Stomach (tissue), 9 donors: Measurements from ENCODE around the gene TTLL11. TPM values are rescaled to one million over a fixed set of nuclear protein-coding genes. Genes with fewer than 3 reads are reported as not detected.

ENCODE experiments used
- DNase-seq, 2 donors: peaks; one replicate each; pipeline versions ENCODE4 v3.0.0 to v3.0.0-alpha.2; 2013 to 2019
- H3K27ac ChIP-seq, 5 donors: fragments of 200-600 bp in 4 of 5; sonication (generic) in 4 of 5; one replicate each; pipeline ENCODE4 v1.5.1; 2013 to 2019; ENCODE audit warnings: mild to moderate bottlenecking in 1 of 5, moderate library complexity in 1 of 5
- H3K27me3 ChIP-seq, 3 donors: fragments of 200-600 bp; sonication (generic); one replicate each; pipeline ENCODE4 v1.5.1; 2017 to 2019; ENCODE audit warnings: mixed run types in 1 of 3
- H3K36me3 ChIP-seq, 4 donors: fragments of 200-600 bp; sonication (generic); 1 replicate in 3 of 4; 2 replicates in 1 of 4; pipeline ENCODE4 v1.5.1; 2016 to 2019
- H3K4me1 ChIP-seq, 4 donors: fragments of 200-600 bp; sonication (generic); one replicate each; pipeline ENCODE4 v1.5.1; 2016 to 2019
- H3K4me3 ChIP-seq, 4 donors: fragments of 200-600 bp; sonication (generic) in 3 of 4; one replicate each; pipeline ENCODE4 v1.5.1; 2016 to 2019; ENCODE audit warnings: mild to moderate bottlenecking in 1 of 4
- H3K9me3 ChIP-seq, 4 donors: fragments of 200-600 bp; sonication (generic); one replicate each; pipeline ENCODE4 v1.5.1; 2016 to 2019
- CTCF ChIP-seq, 7 experiments: fragments of 450-650 bp in 4 of 7; fragments of 200-600 bp in 3 of 7; sonication (generic) in 3 of 7; IDR thresholded peaks; one replicate each; pipeline ENCODE4 v1.5.1; 2016 to 2019; ENCODE audit warnings: antibody characterized with exemption in 7 of 7, control low read depth in 2 of 7, mild to moderate bottlenecking in 1 of 7
- EP300 ChIP-seq: sonication (generic); formaldehyde crosslinking; IDR thresholded peaks from one replicate; pipeline ENCODE4 v1.6.1; 2017; ENCODE audit warnings: antibody characterized with exemption
- POLR2A ChIP-seq, 4 donors: fragments of 450-650 bp; IDR thresholded peaks; one replicate each; pipeline ENCODE4 v1.6.1; 2016; ENCODE audit warnings: antibody characterized with exemption in 4 of 4, control low read depth in 2 of 4, mild to moderate bottlenecking in 1 of 4, moderate library complexity in 1 of 4
- POLR2AphosphoS5 ChIP-seq, 3 donors: sonication (generic); formaldehyde crosslinking; IDR thresholded peaks; one replicate each; pipeline ENCODE4 v1.6.1; 2016; ENCODE audit warnings: antibody characterized with exemption in 3 of 3
- WGBS, 5 donors: extraction: QIAGEN DNeasy Blood & Tissue Kit in 3 of 5; methylation state at CpG; one replicate each; pipeline versions ENCODE4 v1.1.5 to v1.1.7; 2013 to 2018; 5-methylcytosine and 5-hydroxymethylcytosine counted together
- intact Hi-C: fragments of 100-400 bp; cut with DNase I; formaldehyde crosslinking; loops from one replicate; pipeline ENCODE4 v1.15.1; 2023; ENCODE audit warnings: low total_unique reads
- polyA plus RNA-seq, 3 donors: library from polyadenylated mRNA; stranded (reverse); fragments of 200-250 nt; gene quantifications; one replicate each; pipeline ENCODE4 v1.2.3, GENCODE V29; 2013
- total RNA-seq, 5 donors: library from RNA; depleted of rRNA; stranded (reverse); fragments of >200 nt; gene quantifications; one replicate each; pipeline versions ENCODE4 v1.1.0 to v1.2.3, GENCODE V29; 2014 to 2016
- donor health status: healthy with polysubstance abuse.
- donor health status: Bipolar disorder and iron deficiency.
- donor health status: healthy.

Gene TTLL11
- total and polyA plus RNA-seq, 8 donors: 3.6 to 18.2 (median 9.4) TPM

- Histone ChIP-seq H3K27ac (no peak overlapping the region), H3K4me3 (no peak overlapping the region), H3K36me3 (no peaks in the 10 kb centered on the region), H3K27me3 (no peaks in the 10 kb centered on the region), H3K4me1 (no peaks in the 10 kb centered on the region), H3K9me3 (no peaks in the 10 kb centered on the region)
- DNase-seq: peak in 1 of 2 donors; percentile 3
- intact Hi-C loops: no loop called here
- TF ChIP-seq POLR2A (IDR thresholded peaks at IDR 0.05) (no peak), POLR2AphosphoS5 (IDR thresholded peaks at IDR 0.05) (no peak), CTCF (IDR thresholded peaks at IDR 0.05) (no peak), EP300 (no peak)
- WGBS, 5 donors: 95 to 100% (median 99%) methylated on average over 3 of the region's 3 CpGs
These were observed 261.2 kb downstream of the TTLL11 start for GRCh38 chr9:121831869-121832268.

- no peak overlapping the region for H3K27ac ChIP-seq
These were observed 262.5 kb downstream of the TTLL11 start for GRCh38 chr9:121830441-121831140.

GRCh38 chr9:121827251-121827967, 265.7 kb downstream of the TTLL11 start:
- H3K9me3 ChIP-seq: no peaks in the 10 kb centered on the region
- H3K27ac ChIP-seq: no peak overlapping the region
- intact Hi-C loops: no loop called here
- no peaks in the 10 kb centered on the region for H3K27me3 ChIP-seq
- TF ChIP-seq CTCF (IDR thresholded peaks at IDR 0.05) (no peak), POLR2AphosphoS5 (IDR thresholded peaks at IDR 0.05) (no peak), POLR2A (IDR thresholded peaks at IDR 0.05) (no peak), EP300 (no peak)
- 89 to 93% (median 92%) methylated on average over 16 to 17 of the region's 17 CpGs for WGBS, 5 donors
- DNase-seq: no peak
- peaks cover 0 to 10% (median 3%) of the 10 kb centered on the region in 4 donors for H3K4me1 ChIP-seq
- peaks cover 0 to 2% (median 0%) of the 10 kb centered on the region in 4 donors for H3K36me3 ChIP-seq
- H3K4me3 ChIP-seq: no peak overlapping the region

More at GRCh38 chr9:121830441-121831140, 262.5 kb downstream of the TTLL11 start:
- TF ChIP-seq POLR2A (IDR thresholded peaks at IDR 0.05): no peak
- no peak for TF ChIP-seq POLR2AphosphoS5 (IDR thresholded peaks at IDR 0.05)
- TF ChIP-seq CTCF (IDR thresholded peaks at IDR 0.05): no peak
- no peak overlapping the region for H3K4me3 ChIP-seq
- no peaks in the 10 kb centered on the region for H3K4me1 ChIP-seq
- 76 to 90% (median 87%) methylated on average over 3 of the region's 3 CpGs for WGBS, 5 donors
- no peaks in the 10 kb centered on the region for H3K36me3 ChIP-seq
- intact Hi-C loops: no loop called here
- H3K9me3 ChIP-seq: no peaks in the 10 kb centered on the region
- DNase-seq: peak in 1 of 2 donors; percentile 41
- H3K27me3 ChIP-seq: no peaks in the 10 kb centered on the region

GRCh38 chr9:121826711-121827110, 266.4 kb downstream of the TTLL11 start:
- intact Hi-C loops: no loop called here
- H3K36me3 ChIP-seq: peaks cover 0 to 9% (median 0%) of the 10 kb centered on the region in 4 donors
- 84 to 91% (median 90%) methylated on average over 7 of the region's 7 CpGs for whole genome bisulfite sequencing, 5 donors
- DNase-seq: no peak
- peaks cover 0 to 10% (median 3%) of the 10 kb centered on the region in 4 donors for H3K4me1 ChIP-seq
- H3K27ac ChIP-seq: no peak overlapping the region
- TF ChIP-seq EP300: no peak
- TF ChIP-seq POLR2AphosphoS5 (IDR thresholded peaks at IDR 0.05): no peak
- no peaks in the 10 kb centered on the region for H3K27me3 ChIP-seq
- no peak overlapping the region for H3K4me3 ChIP-seq
- H3K9me3 ChIP-seq: no peaks in the 10 kb centered on the region
